ENCODE results near the gene CEP170.

The CEP170 gene

DNA sequence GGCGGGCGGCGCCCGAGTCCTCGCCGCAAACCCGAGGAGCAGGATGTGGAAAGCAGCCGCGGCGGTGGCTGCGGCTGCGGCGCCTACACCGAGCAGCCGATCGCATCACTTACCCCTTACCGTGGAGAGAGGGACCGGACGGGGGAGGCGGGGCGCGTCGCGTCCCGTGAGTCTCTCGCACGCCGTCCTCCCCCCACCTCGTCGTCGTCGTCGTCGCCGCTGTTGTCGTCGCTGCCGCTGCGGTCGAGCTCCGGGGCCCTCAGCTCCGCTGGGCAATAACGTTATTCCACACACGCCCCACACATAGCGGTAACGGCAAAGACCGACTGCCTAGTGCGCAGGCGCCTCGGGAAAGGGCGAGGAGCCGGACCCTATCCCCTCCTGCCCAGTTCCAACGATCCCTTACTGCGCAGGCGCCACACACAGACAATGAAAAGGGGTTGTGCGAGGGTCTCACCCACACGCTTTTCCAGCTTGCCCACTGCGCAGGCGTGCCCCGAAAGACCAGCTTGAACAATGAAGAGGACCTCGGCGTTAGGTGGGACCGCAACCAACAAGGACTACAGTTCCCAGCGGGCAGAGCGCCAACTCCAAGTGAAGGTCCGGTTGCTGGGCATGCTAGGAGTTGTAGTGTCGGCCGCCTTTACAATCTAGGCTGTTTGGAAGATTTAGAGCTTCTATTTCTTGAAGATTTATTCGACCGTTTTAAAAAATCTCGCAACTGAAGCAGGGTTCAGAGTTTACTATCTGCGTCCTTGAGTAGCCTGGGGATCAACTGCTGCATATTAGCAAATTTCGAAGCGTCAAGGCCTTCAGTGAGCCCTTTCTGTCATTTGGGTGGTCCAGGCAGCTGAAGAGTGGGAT, at the start of gene CEP170:
Gene CEP170 (minus strand): TSS at position 355 of the 864 bp plus-strand sequence. CDS start 30,001 bp downstream, outside the sequence.
- peak; percentile 91 for DNase-seq

DNA sequence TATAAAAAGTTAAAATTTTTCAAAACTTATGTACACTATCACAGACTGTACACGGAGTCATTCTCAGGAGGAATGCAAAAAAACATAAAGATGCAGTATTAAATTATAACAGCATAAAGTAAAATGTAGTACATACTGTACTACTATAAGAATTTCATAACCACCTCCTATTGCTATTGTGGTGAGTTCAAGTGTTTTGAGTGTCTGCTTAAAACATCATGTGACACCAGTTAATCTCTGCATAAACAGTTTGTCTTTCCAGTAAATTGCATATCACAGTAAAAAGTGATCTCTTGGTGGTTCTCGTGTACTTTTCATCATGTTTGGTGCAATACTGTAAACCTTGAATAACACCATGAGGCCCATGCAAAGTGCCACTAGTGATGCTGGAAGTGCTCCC, 46.0 kb upstream of the CEP170 start:
- DNase-seq: no peak

DNA sequence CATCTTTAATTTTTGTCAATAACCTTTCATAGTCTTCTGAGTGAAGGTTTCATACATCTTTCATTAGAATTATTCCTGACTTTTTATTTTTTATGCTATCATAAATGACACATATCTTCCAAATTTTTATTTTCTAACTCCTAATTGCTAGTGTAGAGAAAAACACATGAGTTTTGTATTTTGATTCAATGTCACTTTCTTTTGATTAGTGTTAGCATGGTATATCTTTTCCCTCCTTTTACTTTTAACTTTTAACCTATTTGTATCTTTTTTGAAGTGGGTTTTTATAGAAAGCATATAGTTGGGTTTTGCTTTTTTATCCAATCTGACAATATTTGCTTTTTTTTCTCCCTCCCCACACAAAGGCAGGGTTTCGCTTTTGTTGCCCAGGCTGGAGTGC, 44.0 kb upstream of the CEP170 start:
- DNase-seq: no peak

DNA sequence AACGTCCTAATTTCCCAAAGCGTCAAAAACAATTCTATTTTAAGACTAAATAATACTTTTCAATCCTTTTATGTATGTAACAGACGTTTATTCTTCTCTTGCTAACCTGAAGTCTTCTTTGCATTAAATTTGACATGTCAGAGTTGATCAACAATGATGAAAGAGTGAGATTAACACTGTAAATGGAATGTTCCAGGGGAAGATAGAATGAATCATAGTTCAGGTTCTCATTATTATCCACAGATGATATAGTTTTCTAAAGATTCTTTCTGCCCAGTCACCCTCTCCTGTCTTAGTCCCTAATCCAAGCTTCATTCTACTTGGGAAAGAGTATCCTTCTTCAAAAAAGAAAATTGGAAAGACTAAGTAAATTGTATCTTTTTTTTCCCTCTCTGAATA, 39.6 kb upstream of the CEP170 start:
- DNase-seq: no peak

DNA sequence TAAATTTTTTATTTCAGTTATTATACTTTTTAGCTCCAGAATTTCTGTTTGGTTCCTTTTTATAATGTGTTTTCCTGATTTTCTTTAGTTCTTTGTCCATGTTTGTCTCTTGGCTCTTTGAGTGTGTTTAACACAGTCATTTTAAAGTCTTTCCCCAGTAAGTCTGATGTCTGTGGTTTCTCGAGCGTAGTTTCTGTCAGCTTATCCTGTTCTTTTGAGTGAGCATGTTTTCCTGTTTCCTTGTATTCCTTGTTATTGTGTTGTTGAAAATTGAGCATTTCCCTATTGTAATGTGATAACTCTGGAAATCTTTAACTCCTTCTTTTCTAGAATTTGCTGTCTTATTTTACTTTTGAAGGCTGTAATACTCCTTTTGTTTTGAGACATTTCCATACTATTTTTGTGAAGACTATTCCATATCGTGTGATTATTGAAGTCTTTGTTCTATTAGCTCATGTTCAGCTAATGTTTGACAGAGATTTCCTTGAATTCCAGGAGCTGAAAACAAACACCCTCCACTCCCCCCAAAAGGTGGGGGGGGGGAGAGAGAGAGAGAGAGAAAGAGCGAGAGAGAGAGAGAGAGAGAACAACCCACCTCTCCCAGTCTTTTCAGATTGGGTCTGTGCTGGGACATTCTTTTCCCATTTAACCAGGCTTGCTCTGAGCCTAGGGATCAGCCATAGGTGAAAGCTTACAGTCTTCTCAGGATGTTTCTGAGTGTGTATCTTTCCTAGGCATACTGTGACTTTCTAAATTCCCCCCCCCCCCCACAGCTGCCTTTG, 39.1 kb upstream of the CEP170 start:
- no peak for DNase-seq

DNA sequence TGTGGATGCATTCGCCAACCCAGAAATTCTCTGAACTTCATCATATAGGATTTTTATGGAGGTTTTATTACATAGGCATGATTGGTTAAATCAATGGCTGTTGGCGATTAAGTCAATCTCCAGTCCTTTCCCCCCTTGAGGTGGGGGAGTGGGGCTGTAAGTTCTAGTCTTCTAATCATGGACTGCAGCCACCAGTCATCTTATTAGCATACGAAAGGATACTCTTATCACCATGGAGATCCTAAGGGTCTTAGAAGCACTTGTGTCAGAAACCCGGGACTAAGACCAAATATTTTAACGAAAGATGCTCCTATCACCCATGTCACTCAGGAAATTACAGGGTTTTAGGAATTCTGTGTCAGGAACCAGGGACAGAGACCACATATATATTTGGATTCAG, 37.0 kb upstream of the CEP170 start:
- no peak for DNase-seq

DNA sequence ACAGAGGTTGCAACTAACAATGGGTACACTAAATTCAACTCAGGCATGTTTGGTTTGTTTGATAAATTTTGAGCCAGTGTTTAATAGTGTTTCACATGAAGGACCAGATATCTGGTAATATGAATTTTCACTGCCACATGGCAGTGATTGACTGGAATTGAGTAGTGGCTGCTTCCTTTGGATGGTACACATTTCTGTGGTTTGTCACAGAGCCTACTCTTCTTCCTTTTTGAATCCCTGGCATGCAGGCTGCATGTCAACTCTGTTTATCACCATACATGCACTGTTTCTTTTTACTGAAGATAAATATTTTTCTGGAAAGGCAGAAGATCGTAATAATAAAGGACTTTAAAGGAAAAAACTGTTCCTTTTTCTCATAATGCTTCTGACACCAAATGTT, 36.2 kb upstream of the CEP170 start:
- no peak for DNase-seq

DNA sequence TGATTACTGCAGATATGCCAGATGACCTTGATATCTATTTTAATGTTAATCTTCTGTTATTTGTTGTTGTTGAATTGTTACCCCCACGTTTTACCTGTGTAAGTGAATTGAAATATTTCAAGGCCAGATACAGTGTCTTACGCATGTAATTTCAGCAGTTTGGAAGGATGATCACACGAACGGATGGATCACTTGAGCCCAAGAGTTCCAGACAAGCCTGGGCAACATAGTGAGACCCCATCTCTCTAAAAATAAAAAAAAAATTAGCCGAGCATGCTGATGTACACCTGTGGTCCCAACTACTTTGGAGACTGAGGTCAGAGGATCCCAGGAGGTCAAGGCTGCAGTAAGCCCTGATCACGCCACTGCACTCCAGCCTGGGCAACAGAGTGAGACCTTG, 33.0 kb upstream of the CEP170 start:
- no peak for DNase-seq

DNA sequence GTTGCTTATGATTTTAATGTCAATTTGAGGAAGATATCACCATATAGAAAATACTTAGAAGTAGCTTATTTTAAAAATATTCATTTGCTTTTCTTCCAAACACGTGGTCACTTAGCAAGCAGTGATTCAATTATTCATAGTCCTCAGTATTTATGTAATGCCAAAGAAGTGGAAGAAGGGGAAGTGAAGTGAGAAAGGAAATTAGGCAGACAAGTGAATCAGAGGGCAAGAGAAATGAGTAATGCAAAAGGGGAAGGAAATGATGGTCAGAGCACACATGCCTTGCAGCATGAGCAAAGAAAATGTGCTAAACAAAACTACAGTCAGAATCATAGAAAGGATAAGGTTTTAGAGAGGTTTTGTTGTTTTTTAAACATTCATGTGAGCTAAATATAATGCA, 32.6 kb upstream of the CEP170 start:
- peak; percentile 94 for DNase-seq

DNA sequence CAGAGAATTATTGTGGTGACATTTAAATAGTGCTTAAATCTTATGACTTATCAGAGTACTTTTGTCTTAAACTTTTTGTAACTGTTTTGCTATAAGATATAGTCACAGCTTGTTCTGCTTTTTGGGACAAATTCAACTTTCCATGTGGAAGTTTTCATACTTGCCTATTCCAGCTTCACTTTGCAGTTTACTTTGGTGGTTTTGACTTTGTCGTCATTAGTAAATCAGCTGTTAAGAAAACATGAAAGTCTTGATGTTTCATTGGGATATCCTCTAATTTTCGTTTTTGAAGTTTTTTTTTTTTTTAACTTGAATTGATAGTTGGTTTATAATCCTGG, 32.0 kb upstream of the CEP170 start:
- DNase-seq: no peak

DNA sequence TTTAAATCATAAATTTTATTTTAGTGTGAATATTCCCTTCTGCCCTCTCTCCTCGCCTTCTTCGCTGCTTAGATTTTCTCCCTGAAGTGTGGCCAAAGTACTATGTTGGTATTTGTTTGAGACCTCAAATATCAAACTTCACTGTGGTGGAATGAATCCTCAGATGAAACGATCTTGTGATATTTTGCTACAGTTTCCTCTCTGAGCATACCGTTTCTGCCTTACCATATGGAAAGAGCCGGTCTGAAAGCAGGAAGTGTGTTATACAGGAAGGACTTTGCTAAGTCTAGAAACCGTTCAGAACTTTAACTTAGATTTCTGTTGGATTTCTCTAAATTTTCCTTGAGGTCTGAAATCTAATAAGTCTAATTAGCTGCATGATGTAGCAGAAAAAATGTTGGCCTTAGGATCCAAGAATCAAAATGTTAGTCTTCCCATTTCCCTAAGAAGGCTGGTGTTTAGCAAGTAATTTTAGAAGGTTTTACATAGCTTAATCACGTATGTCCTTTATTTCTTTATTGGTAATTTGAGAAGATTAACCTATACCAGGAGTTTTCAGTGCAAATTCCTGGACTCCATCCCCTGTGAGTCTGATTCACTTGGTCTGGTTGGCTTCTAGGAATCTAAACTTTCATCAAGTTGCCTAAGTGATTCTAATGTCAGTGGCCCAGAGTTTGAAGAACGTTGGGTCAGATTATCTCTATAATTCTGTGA, 31.5 kb upstream of the CEP170 start:
- DNase-seq: peak; percentile 53

DNA sequence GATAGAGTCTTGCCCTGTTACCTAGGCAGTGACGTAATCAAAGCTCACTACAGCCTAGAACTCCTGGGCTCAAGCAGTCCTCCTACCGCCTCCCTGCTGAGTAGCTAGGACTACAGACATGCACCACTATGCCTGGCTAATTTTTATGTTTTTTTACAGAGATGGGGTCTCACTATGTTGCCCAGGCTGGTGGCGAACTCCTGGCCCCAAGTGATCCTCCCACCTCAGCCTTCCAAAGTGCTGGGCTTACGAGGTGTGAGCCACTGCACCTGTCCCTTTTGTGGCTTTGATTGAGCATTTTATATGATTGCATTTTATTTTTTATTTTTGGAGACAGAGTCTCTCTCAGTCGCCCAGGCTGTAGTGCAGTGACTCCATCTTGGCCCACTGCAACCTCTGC, 26.6 kb upstream of the CEP170 start:
- no peak for DNase-seq

DNA sequence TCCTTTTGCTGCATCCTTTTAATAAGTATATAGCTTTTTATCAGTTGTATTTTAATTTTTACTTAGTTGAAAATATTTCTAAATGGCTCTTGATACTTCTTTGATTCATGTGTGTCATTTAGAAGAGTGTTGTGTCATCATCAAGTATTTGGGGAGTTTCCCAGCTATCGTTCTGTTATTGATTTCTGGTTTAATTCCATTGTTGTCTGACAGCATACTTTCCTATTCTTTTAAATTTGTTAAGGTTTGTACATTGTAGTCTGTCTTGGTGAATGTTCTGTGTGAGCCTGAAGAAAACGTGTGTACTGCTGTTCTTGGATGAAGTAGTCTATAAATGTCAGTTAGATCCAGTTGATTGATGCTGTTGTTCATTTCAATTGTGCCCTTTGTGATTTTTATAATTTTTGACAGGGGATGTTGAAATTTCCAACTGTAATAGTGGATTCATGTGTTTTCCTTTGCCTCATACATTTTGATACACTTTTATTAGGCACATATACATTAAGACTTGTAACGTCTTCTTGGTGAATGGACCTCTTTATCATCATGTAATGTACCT, 25.6 kb upstream of the CEP170 start:
- DNase-seq: no peak

DNA sequence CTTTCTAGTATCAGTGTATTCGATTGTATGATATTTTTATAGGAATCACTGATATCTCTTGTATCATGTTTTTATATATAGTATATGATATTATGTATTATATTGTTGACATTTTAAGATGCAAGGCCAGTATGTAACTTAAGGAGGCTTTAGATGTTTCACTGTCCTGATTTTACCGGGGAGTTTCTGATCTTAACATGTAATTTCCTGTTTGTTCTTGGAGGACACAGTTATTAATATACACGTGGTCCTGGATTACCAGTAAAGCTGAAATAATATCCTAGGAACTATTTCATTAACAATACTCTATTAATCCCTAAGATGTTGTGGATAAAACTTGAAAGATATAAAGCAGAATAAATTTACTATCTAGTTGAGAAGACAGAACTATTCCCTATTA, 20.2 kb upstream of the CEP170 start:
- DNase-seq: no peak

DNA sequence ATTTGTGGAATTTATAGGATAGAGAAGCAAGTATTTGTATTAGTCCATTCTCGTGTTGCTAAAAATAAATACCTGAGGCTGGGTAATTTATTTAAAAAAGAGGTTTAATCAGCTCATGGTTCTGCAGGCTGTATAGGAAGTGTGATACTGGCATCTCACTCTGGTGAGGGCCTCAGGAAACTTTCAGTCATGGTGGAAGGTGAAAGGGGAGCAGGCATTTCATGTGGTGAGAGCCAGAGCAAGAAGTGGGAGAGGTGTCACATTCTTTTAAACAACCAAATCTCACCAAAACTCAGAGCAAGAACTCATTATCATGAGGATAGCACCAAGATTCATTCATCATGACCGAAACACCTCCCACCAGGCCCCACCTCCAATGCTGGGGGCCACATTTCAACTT, 18.9 kb upstream of the CEP170 start:
- DNase-seq: no peak

DNA sequence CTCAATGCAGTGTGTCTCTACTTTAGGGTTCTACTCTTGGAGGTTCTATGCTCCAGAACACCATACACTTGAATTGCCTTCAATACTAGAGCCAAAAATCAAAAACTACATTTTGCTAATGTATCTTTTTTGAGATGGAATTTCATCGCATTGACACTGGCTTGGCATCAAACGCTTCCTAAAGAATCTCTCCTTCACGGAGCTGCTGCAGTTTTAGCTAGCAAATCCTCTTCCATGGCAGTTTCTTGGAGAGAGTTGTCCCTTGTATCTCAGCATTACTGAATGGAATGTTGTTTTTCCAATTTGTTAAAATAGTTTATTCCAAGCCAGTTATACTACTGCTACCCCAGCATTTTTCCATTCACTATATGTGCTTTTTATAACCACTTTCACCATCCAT, 18.4 kb upstream of the CEP170 start:
- no peak for DNase-seq

DNA sequence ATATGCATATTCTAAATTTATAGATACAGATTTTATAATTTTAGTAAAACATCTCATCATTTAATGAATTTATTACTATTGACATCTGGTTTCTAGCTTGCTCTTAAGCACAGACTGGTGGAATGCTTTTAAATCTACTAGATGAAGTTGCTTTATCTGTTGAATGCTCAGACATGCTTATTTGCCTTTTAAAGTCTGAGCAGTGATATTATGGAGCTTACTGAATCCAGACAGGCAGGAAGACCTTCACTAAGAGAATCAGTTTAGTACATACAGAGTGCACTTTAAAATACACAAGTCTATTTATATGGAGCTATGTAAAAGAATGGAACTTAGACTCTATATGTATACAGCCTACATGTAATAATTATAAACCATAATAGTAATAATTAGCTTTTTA, 17.3 kb upstream of the CEP170 start:
- no peak for DNase-seq

DNA sequence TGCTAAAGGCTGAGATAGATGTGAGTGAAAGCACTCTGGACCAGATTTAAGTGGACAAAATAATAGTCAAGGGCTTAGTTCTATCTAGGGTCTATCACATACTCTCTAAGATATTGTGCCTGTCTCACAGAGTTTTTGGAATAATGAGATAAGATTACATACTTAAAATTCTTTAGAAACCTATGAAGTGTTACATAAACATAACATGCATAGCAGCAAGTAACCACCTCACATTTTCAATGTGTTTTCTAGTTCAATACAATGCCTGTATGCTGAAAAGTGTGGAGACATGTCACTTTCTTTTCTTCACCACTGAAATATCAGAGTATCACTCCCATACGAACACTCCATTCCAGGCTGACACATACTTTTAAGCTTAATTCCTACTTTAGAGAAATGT, 16.9 kb upstream of the CEP170 start:
- no peak for DNase-seq

DNA sequence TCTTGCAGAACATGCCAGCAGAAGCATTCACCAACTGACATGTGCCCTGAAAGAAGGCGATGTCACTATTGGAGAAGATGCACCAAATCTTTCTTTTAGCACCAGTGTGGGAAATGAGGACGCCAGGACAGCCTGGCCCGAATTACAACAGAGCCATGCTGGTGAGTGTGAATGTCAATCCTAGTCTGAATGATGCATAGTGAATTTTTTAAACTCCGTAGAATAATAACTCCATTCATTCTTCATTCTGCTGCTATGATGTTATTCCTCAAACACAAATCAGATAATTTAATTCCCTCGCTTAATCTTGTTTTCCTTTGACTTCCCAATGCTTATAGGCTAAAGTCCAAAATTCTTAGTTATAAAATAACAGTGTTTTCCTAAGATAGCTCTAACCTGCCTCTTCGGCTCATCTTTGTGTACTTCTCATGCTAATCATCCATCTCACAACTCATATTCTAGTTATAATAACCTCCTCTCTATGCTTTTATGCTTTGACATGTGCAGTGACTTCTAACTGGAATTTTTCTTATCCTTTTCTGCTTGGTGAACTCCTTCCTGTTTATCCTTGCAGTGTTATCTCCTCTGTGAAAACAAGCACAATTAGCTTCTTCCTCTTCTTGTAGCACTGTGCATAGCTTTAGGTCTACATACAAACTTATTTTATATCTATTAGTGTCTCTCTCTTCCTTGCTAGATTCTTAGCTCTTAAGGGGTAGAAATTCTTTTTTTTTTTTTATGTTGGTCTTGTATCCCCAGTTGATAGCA, 15.2 kb upstream of the CEP170 start:
- DNase-seq: no peak

DNA sequence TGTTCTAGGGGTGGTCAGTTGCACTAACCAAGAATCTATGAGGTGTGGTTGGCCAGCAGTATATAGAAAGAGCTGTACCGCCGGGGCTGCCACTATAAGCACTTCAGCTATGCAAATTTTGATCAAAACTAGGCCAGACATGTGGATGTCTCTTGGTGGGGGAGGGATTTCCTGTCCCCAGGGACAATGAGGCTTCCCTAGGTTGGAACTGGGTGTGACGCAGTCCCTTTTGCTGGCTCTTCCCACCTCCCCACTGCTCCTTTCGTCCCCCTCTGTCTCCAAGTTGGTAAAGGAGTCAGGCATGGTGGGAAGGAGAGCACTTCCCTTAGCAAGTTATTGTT, 14.3 kb upstream of the CEP170 start:
- DNase-seq: no peak

DNA sequence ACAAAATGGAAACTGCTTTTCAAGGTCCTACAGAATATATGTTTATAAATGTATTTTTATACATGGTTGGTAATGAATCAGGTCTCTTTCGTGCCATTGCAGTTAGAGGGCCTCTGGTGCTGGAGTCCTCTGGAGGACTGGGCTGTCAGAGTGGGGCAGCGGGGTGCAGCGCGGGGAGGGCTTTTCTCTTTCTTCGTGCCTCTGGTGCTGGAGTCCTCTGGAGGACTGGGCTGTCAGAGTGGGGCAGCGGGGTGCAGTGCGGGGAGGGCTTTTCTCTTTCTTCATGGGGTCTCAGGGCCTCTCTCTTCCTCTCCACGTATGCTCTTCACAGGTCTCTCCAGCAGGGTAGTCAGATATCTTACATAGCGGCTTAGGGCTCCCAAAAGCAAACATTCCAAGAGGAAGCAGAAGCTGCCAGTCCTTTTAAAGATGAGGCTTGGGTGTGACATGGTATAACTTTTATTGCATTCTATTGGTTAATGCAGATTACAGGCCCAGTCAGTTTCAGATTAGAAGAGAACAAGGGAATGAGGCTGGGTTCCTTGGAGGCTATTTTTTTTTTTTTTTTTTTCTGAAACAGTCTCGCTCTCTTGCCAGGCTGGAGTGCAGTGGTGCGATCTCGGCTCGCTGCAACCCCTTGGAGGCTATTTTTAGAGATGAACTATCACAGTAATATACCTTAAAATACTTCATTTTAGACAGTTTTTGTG, 13.8 kb upstream of the CEP170 start:
- no peak for DNase-seq
